DLD1 (cell line): ENCODE measurements around the gene MED27.

Experiments used
- in situ Hi-C: cut with HindIII; loops from 2 replicates; pipeline ENCODE4 v1.10.0; 2017; ENCODE audit warnings: low sequenced_read_pairs

MED27 gene

DNA sequence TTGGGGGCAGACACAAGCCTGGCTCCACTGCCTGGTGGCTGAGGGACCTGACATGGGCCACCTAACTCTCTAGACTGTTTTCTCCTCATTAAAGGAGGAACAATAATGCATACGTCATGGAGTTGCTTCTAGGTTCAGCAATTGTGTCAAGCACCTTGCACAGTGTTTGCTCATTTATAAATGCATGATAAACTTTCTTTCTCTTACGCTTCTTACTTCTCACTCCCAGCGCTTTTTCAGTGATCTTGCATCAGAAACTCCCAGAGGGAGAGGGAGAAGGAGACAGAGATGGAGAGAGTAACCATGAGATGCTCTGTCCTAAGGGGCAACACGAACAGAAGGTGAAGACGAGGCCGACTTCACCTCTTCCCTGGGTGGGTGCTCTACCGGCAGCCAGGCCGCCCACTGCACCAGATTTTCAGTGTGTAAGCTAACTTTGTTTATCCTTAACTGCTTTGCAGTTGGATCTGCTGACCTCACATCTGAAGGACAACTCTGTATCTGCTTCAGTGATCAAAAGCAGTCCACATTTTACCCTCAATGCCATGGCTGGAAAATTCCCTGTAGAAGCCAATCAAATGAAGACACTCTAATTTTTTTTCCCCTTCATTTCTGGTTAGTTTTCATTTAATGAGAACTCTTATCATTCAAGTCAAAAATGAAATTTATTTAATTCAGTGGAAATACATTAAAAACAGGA, 35.3 kb downstream of the MED27 start:
- in situ Hi-C loops = no loop called here

DNA sequence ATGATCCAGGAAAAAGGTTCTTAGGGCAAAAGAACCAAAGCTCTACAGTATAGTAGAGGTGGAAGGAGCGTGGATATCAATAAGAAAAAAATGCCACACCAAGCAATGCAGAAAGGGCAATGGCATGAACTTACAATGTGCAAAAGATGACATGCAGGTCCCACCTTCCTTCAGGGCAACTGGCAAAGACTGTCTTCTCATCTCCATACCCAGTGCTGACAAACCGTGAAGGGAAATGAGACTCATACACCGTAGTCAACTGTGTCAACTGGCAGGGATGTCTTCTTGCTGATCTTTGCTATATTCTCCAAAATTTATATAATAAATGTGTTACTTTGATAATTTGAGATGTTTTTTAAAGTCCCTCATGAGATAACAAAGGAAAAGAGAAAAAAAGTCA, 36.0 kb downstream of the MED27 start:
- in situ Hi-C loops = no loop called here

DNA sequence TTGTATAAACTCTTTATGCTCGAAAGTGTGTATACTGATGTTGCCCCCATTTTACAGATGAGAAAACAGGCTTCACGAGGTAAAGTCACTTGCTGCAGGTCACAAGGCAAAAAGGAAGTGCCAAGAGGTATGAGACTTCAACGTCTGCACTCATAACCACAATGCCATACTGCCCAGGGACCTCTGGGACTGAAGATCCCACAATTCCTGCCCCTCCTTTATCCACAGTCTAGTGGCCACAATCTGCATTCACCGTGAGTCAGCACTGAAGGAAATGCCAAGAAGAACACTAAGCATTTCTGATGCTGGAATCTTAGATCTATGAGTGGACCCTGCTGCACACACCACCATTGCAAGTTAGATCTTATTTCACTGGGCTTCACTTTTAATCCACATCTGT, 37.3 kb downstream of the MED27 start:
- in situ Hi-C loops = no loop called here

DNA sequence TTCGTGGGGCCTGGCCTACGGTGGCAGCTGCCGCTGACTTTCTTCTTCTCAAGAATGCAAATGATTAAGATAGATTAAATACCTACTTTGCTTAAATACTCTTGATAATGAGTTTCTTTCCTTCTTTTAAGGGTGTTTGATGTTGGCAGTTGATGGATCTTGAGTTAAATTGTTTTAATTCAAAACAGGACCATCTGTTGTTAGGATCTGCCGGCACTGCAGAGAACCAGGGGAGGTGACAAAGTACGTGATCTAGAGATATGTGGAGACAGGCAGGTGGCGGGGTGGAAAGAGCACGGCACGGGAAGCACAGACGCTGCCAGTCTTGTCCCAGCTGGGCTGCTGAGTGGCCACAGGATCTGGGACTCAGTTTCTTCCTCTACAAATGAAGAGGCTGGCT, 37.9 kb downstream of the MED27 start:
- in situ Hi-C loops = no loop called here

DNA sequence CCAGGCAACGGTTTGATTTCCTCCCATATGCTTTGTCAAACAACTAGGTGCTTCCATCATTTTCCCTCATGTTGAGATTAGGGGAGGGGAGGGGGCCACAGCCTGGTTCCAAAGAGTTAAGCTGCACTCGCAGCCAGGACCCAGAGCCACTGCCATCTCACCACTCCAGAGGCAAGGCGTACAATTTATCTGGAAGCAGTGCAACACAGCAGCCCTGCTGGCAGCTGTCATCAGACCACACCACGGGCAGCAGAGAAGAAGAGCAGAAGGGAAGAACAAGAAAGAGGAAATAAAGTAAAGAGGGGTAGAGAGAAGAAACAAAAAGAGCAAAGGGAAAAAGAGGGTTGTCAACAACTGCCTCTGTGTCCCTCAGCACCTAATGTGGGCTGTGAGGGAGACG, 38.9 kb downstream of the MED27 start:
- in situ Hi-C loops = no loop called here

DNA sequence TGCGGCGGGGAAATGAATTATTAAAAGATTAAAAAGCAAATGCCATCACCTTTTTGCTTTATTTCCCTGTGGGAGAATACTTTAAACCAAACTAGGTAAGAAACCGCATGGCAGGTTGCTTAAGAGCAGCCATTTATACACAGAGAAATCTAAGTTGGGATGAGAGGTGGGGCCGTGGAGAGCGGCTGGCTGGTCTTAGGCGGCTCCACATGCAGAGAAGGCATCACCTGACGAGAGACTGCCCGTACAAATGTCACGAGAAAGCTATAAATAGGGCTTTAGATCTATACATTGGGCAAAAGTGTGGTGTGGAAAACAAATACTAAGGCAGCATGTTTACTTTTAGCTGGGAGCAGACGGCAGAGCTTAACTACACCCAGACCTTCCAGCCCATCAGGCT, 39.4 kb downstream of the MED27 start:
- in situ Hi-C loops = no loop called here

DNA sequence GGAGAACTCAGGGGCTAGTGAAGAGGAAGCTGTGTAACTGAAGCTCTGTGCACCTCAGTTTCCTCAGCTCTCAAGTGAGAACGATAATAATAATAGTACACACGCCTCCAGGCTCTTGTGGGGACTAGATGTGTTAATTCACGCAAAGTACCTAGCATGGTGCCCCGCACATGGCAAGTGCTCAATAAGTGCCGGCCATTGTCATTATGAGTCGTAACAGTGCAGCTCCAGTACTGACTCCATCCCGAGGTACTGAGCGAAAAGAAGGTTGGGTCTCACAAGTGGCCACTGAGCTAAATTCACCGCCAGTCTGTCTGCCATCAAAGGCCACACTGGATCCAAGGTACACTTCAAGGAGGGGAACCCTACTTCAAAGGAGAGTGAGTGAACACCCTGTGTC, 40.4 kb downstream of the MED27 start:
- in situ Hi-C loops = no loop called here

DNA sequence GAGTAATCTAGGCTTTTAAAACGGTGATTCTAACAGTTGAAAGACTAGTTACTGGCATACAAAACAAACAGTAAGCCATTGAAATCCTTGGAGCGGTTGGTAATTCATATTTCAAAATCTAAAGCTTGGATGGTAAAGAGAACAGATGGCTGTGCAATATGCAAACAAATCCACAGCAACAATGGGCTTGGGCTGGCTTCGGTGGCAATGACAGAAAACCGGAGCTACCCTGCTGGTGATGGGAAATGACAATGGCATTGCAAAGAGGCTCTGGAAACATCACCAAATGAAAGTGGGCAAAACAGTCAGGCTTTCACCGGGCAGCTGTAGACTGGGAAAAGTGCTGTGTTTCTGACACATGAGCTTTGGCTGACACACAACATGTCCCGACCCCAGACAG, 42.2 kb downstream of the MED27 start:
- in situ Hi-C loops = no loop called here

DNA sequence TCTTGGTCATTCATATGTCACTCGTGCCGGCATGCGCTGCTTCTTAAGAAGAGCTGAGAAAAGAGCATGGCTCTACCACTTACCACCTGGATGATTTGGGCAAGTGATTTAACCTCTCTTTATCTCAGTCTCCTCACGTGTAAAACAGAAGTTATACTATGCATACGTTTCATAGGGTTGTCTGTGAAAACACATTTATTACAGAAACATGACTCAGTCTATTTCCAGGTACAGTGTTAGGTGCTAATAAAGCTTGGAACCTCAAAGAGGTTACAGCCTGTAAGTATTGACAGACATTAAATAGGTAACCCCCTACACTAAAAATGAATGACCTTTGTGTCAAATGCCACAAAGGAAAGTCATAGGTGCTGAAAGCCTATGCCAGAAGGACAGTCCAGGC, 43.1 kb downstream of the MED27 start:
- in situ Hi-C loops = no loop called here

DNA sequence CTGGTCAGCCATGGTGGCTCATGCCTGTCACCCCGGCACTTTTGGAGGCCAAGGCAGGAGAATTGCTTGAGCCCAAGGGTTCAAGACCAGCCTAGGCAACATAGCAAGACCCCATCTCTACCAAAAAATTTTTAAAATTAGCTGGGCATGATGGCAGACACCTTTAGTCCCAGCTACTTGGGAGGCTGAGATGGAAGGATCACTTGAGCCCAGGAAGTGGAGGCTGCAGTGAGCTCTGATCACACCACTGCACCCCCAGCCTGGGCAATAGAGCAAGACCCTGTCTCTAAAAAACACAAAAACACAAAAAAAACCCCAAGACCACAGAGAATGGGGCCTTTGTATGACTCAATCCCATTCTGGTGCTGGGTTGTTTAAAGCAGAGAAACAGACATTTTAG, 44.0 kb downstream of the MED27 start:
- in situ Hi-C loops = no loop called here

DNA sequence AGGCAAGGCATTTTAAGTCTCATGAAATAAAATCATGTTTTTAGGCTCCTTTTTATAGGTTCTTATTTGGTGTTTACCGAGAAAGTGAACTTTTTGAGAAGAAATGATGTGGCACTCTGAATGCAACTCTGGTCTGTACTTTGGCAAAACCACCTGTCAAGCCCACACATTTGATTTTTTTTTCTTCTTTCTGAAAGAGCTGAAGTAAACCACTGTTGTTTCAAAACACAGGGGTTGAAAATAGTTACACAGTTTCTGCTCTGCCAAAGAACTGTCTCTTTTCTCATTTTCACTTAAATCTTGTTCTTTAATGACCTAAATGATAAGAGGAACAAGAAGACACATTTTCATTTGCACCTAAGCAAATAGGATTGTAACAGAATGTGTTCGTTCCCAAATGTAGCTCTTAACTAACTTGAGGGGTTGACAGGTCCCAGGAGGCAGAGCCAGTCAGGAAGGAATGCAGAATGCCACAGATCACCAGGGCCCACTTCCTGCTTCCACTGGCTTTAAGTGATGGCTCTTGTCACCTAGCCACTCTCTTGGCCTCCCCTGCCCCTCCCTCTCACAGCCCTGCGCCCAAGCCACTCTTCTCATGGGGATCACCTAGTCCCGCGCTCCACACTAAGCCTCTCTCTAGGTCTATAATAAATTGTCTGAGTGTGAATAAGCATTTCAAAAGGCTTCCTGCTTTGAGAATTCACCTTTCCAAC, 47.3 kb downstream of the MED27 start:
- in situ Hi-C loops = no loop called here

DNA sequence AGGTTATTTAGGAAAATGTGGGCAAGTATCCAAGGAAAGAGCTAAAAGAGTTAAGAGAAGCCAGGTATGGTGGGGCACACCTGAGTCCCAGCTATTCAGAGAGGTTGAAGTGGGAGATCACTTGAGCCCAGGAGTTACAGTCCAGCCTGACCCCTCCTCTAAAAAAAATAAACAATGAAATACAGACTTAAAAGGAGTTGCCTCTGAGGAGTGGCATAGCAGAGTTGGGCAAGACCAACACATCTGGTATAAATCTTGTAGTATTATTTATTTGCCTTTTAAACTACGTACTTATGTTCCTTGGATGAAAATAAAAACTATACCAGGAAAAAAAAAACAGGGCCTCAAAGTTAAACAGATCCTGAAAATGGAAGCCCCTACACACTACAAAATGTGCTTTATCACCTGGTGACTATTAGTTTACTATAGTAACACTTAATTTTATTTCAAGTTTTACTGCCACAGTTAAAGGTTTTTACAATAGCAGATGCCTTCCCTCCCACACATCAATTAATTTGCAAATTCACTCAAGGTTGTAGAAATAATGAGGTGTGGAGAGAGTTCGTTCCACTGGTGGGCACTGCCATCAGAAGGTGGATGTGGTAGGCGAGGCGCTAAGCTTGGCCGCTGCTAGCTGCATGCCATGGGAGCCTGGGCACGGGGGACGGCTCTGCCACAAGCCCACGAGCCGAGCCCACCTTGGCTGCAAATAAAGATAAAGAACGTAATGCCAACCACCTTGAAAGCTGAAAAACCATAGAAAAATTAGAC, 48.0 kb downstream of the MED27 start:
- in situ Hi-C loops = no loop called here

DNA sequence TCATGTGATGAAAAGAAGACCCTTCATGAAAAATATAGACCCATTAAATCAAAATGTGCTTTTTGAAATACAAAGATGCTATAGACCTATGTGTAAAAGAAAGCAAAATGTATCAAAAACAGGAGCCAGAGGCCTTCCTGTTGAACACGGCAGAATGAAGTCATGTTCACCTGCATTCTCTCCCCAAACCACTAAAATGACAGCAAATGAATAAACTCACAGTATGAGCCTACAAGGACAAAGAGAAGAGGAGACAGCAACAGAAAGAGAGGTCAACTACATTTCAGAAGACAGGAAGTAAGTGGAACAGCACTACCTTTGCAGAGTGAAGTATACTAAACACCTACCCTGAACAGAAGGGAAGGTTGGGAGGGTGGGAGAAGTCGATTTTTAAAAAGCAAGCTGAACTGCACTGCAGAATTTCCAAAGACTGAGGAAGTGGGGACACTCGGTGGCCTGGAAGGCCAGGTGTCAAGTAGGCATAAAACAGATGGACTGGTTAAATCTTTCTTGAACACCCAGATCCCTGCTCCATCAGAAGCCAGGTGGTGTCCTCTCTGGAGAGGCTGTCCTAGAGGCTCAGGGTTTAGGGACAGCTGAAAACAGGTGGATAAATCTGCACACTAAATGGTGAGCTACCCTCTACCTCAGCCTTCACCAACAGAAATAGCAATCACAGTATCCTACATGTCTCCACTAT, 48.9 kb downstream of the MED27 start:
- in situ Hi-C loops = no loop called here

DNA sequence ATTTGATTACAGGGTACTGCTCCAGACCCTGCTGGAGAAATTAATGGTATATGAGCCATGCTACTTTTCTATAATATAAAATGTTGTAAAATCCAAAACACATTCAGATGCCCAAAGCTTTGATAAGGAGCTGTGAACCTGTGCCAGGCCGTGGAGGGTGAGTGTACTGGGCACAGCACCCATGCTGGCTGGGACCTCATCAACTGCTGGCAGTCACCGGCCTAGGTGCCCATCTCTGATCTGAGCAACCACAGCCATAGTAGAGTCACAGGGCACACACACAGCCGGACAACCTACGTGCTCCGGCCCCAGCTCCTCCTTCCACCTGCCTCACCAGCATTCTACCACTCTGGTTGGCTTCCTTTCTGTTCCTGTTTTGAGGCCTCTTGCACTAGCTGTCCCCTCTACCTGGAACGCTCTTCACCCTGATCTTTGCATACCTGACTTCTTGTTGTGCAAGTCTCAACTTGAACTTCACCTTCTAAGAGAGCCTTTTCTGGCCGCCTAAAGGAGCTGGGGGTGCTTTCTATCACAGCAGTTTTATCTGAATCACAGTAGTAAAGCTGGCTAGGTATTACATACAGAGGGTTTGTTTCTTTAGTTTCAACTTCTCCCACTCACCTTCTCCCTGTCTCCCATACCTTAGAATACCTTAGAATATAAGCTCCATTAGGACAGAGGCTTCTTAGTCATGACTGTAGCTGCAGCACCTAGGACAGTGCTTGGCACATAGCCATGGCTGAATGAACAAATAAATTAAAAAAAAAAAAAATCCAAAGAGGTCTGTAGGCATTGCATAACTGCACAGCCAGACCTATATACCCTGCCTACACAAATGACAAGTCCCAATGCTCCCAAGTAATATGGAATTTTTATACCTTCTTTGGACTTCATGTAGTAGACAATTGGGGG, 51.7 kb downstream of the MED27 start:
- in situ Hi-C loops = no loop called here

DNA sequence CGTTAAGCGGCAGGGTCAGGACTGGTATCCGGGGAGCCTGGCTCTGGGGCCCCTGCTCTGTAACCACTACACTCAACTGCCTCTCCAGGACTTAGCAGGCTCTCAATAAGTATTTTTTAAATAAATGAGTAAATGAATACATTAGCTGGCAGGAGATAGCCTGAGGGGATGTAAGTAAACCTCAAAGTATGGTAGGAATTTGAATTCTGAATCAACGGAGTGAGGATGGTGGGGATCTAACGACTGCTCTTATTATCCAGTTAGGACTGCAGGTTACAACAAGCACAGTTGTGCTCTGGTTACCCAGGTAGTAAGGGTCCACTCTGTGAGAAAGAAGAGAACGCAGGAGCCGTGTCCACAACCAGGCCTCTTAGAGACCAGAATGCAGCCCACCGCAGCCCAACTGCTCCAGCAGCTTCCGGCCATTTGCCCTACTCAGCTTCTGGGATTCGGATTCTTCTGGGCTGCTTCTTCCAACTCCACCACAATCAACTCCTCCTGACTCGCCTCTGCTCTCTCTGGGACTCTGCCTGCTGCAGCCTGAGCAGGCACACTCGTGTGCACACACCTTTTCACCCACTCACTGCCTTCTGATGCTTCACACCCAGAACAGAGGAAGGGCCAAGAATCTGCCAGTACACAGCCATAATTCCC, 52.6 kb downstream of the MED27 start:
- in situ Hi-C loops = no loop called here

DNA sequence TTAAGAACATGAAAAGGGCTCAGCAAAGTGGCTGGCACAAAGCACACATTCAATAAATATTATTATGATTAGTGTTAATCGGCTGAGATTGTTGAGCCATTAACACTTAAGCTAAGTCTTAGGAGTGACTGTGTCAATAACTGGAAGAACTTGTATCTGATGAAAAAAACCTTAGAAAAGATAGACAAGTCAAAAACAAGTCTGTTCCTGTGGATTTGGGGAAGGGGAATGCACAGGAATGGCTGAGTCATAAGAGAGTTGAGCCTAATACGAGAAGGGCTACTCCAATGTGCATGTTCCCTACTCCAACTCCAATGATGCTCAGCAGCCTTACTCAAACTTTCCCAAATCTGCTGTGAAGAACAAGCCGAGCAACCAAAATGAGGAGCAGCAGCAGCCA, 53.9 kb downstream of the MED27 start:
- in situ Hi-C loops = no loop called here

DNA sequence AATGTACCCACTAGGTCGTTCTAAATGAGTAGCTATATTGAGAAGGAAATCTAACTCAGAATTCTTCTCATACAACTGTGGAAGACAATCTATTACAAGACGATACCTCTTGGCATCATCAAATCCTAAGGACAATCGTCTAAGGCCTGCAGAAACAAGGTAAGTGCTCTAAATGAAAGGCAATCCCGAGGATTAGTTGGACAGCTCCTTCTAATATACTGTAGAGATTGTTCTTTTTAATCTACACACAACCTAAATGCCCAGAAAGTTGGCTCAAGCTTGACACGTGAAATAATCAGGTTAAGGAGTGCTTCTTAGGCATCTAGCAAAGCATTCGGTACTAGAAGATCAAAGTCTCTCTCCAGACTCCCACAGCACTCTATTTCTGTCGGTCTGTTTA, 55.1 kb downstream of the MED27 start:
- in situ Hi-C loops = no loop called here

DNA sequence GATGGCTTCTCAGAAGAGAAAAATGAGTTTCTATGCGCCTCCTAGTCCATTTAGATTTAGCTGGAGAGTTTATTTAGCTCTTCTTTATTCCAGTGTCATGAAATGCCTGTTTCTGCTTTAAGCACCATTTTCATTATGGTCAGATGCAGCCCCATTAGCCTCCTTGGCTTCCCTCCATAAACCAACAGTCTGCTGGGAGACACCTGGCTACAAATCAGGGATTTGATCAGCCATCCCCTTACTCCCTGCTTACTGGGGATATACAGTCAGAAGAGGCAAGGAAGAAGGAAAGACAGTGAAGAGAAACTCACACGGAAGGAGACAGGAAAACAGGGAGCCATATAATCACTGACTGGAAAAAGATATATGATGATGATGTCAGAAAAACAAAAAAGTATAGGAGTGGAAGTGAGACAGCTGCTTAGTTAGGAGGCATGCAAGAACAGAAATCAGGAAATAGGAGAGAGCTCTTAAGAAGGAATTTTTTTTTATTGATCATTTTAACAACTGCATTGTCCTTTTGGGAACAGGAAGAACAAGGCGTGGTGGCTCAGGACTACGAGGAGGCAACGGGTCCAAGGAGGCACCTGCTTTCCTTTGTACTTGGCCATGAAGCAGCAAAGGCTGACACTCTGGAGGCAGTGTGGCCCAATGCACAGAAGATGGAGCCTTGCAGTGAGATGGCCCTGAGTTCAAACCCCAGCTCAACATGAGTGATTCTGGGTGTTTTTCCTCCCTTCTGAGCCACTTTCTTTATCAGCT, 56.1 kb downstream of the MED27 start:
- in situ Hi-C loops = no loop called here

DNA sequence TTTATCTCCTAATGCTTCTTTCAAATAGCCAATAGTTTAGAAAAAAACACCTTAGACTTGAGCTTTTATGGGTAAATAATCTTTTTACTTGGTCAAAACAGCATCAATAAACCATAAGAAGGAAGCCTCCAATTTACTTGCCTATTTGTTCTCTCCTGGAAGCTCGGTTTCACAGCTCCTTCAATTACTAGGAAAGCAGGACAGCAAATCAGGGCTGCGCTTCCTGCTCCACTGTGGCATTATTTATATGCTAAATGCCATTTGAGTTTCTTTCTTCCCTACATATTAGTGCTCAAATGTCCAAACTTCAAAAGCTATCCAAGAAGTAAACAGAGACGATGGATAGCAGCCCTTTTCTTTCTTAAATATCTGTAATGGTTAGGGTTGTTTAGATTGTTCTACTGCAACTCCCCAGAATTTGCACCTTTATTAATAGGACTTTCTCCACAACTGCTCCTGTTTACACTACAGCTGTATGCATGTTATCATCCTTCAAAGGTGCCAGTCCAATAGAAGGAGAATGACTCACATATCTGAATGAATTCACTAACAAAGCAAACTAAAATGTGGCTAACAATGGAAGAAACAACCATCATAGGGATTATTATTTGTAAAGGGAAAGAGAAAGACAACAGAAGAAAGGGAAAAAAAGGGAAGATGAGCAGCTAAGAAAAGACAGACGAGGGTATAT, 58.7 kb downstream of the MED27 start:
- in situ Hi-C loops = no loop called here
